GM12878 (cell line): Measurements from ENCODE around the gene NEK1. TPM values are rescaled to one million over a fixed set of nuclear protein-coding genes. Genes with fewer than 3 reads are reported as not detected.

Experiments
- ATAC-seq: fragments of 200-7000 bp; cut with Tn5 transposase; 3 replicates; pipeline ENCODE4 v1.9.1; 2020; ENCODE audit warnings: mild to moderate bottlenecking, moderate library complexity
- BruUV-seq: library from RNA; stranded (reverse); fragments of 400-500 nt; replicated peaks from 2 replicates; lab custom pipeline; 2021; lab: Mats Ljungman, UMichigan
- CTCF ChIA-PET: fragments of 300-600 bp; sonication (Branson Sonifier 250); formaldehyde crosslinking; extraction: SDS; loops from one replicate; lab custom pipeline; 2021; ENCODE audit warnings: inconsistent platforms; lab: Yijun Ruan, JAX
- POLR2A ChIA-PET: fragments of 350-600 bp; formaldehyde crosslinking; extraction: SDS; loops from one replicate; lab custom pipeline; 2021; ENCODE audit warnings: inconsistent platforms; lab: Charles Lee
- RAD21 ChIA-PET: fragments of 300-600 bp; sonication (Branson Sonifier 250); formaldehyde crosslinking; loops from one replicate; lab custom pipeline; 2023; ENCODE audit warnings: antibody characterized with exemption; ENCODE audit not compliant: unreplicated experiment; lab: Charles Lee
- SMC1A ChIA-PET: fragments of 300-600 bp; sonication (Branson Sonifier 250); formaldehyde crosslinking; loops from one replicate; lab custom pipeline; 2023; ENCODE audit not compliant: unreplicated experiment, uncharacterized antibody; lab: Charles Lee
- DNase-seq: peaks from one replicate; pipeline ENCODE4 v3.0.0-alpha.2; 2011; ENCODE audit warnings: low read depth, low spot score
- FAIRE-seq: peaks from 3 replicates; lab custom pipeline; 2011; peaks lifted over from hg19 to GRCh38; lab: Jason Lieb, UNC
- H2AFZ ChIP-seq: 2 replicates; pipeline ENCODE4 v1.6.0; 2011; ENCODE audit warnings: low read depth, low read length, control low read depth; ENCODE audit not compliant: control insufficient read depth
- H3K27ac ChIP-seq: 2 replicates; pipeline ENCODE4 v1.5.1; 2011; ENCODE audit warnings: control low read depth; ENCODE audit not compliant: control insufficient read depth, insufficient read depth
- H3K27me3 ChIP-seq, 2 experiments: replicated peaks in 1 of 2; 2 replicates each; pipeline versions ENCODE4 v1.6.0 to v1.6.1; 2011; ENCODE audit warnings: low read length in 1 of 2; ENCODE audit not compliant: control insufficient read depth in 2 of 2, insufficient read depth in 2 of 2
- H3K36me3 ChIP-seq, 2 experiments: 2 replicates each; pipeline ENCODE4 v1.5.1; 2011; ENCODE audit warnings: low read length in 1 of 2; ENCODE audit not compliant: control insufficient read depth in 2 of 2, insufficient read depth in 2 of 2
- H3K4me1 ChIP-seq: 2 replicates; pipeline ENCODE4 v1.6.1; 2011; ENCODE audit warnings: mild to moderate bottlenecking, low read length, moderate library complexity, mixed read lengths; ENCODE audit not compliant: control insufficient read depth, insufficient read depth
- H3K4me2 ChIP-seq: 2 replicates; pipeline ENCODE4 v1.6.0; 2011; ENCODE audit warnings: control low read depth; ENCODE audit not compliant: control insufficient read depth, insufficient read depth
- H3K4me3 ChIP-seq: fragments of 200-600 bp; sonication (generic); 2 replicates; pipeline ENCODE4 v1.5.1; 2016
- H3K79me2 ChIP-seq: 2 replicates; pipeline ENCODE4 v1.6.0; 2011; ENCODE audit warnings: low read length; ENCODE audit not compliant: control insufficient read depth, insufficient read depth
- H3K9ac ChIP-seq: 2 replicates; pipeline ENCODE4 v1.8.0; 2011; ENCODE audit warnings: low read length, control low read depth, mixed read lengths; ENCODE audit not compliant: control insufficient read depth, insufficient read depth
- H3K9me3 ChIP-seq: replicated peaks from 3 replicates; pipeline ENCODE4 v1.5.1; 2011; ENCODE audit warnings: mild to moderate bottlenecking, low read length; ENCODE audit not compliant: control insufficient read depth, insufficient read depth
- H4K20me1 ChIP-seq: 2 replicates; pipeline ENCODE4 v1.6.0; 2011; ENCODE audit not compliant: control insufficient read depth, insufficient read depth
- BHLHE40 ChIP-seq, 2 experiments: fragments of 450-650 bp in 1 of 2; IDR thresholded peaks; 2 replicates each; pipeline ENCODE4 v1.6.1; 2011 to 2017; ENCODE audit warnings: low read depth in 2 of 2, borderline replicate concordance in 1 of 2, improper control_type of control experiment in 1 of 2, low read length in 1 of 2, mild to moderate bottlenecking in 1 of 2
- CHD1 ChIP-seq: IDR thresholded peaks from 2 replicates; pipeline ENCODE4 v1.6.1; 2012; ENCODE audit warnings: low read depth, low read length, improper control_type of control experiment
- CHD4 ChIP-seq: fragments of 200-600 bp; sonication (generic); IDR thresholded peaks from 2 replicates; pipeline ENCODE4 v1.6.1; 2016; ENCODE audit warnings: mild to moderate bottlenecking
- EGR1 ChIP-seq, 2 experiments: IDR thresholded peaks; 1 replicate in 1 of 2; 2 replicates in 1 of 2; pipeline ENCODE4 v1.6.1; 2011 to 2012; ENCODE audit warnings: low read depth in 2 of 2, low read length in 2 of 2, borderline replicate concordance in 1 of 2, mild to moderate bottlenecking in 1 of 2, moderate library complexity in 1 of 2
- HDAC2 ChIP-seq: fragments of 200-600 bp; sonication (generic); IDR thresholded peaks from 2 replicates; pipeline ENCODE4 v1.6.1; 2017
- IKZF2 ChIP-seq, 2 experiments: fragments of 450-650 bp; IDR thresholded peaks; 2 replicates each; pipeline ENCODE4 v1.6.1; 2017; ENCODE audit warnings: mild to moderate bottlenecking in 2 of 2, moderate library complexity in 2 of 2
- NFIC ChIP-seq: IDR thresholded peaks from 2 replicates; pipeline ENCODE4 v1.6.1; 2012; ENCODE audit warnings: low read depth, mild to moderate bottlenecking, inconsistent platforms, low read length, moderate library complexity
- NR2C1 ChIP-seq: fragments of 450-650 bp; IDR thresholded peaks from 2 replicates; pipeline ENCODE4 v1.6.1; 2017; ENCODE audit warnings: antibody characterized with exemption, mild to moderate bottlenecking, moderate library complexity
- POLR2AphosphoS5 ChIP-seq: IDR thresholded peaks from 2 replicates; pipeline ENCODE4 v1.6.1; 2011; ENCODE audit warnings: mild to moderate bottlenecking, low read length, inconsistent platforms
- SIN3A ChIP-seq: IDR thresholded peaks from 2 replicates; pipeline ENCODE4 v1.6.1; 2012; ENCODE audit warnings: low read depth, low read length, improper control_type of control experiment
- SMARCA5 ChIP-seq: fragments of 450-650 bp; IDR thresholded peaks from 2 replicates; pipeline ENCODE4 v1.6.1; 2017; ENCODE audit warnings: mild to moderate bottlenecking
- WGBS: methylation state at CpG from one replicate; pipeline ENCODE4 v1.1.6; 2016; ENCODE audit warnings: low lambda C conversion rate; ENCODE audit not compliant: insufficient replicate concordance, insufficient coverage; ENCODE audit errors: missing lambda C conversion rate; 5-methylcytosine and 5-hydroxymethylcytosine counted together
- in situ Hi-C: fragments of 300-500 bp; cut with MboI; formaldehyde crosslinking; loops from 9 replicates; pipeline ENCODE4 v1.14.3; 2018; ENCODE audit warnings: mixed read lengths
- intact Hi-C: fragments of 100-400 bp; cut with micrococcal nuclease; formaldehyde crosslinking; loops from one replicate; pipeline ENCODE4 v1.14.2; 2022; ENCODE audit not compliant: unreplicated experiment
- polyA plus RNA-seq, 11 experiments: library from polyadenylated mRNA; depleted of rRNA in 4 of 11; unstranded in 6 of 11; stranded (reverse) in 5 of 11; fragments of >200 nt; fragmentation: Nextera tagmentation in 4 of 11; fragmentation: Illumina TruSeq in 1 of 11; extraction: Ambion mirVana in 4 of 11; extraction: Trizol in 1 of 11; gene quantifications; 1 replicate in 1 of 11; 2 replicates in 10 of 11; pipeline versions ENCODE4 v1.2.1 to v1.2.3, GENCODE V29; 2011 to 2016; ENCODE audit warnings: inconsistent platforms in 2 of 11, missing spikeins in 2 of 11, low read depth in 1 of 11
- total RNA-seq, 4 experiments: library from RNA; depleted of rRNA in 3 of 4; stranded (reverse); fragments of >200 nt in 3 of 4; fragmentation: Illumina TruSeq in 1 of 4; extraction: Trizol in 1 of 4; gene quantifications; 2 replicates each; pipeline versions ENCODE4 v1.2.1 to v1.2.3, GENCODE V29; 2013 to 2021
- TF ChIP-seq, protein P1 (sequence below): fragments of 450-650 bp; IDR thresholded peaks from 2 replicates; pipeline ENCODE4 v1.6.1; 2018; ENCODE audit warnings: borderline replicate concordance, mild to moderate bottlenecking; ENCODE audit not compliant: partially characterized antibody
- TF ChIP-seq, protein P2 (sequence below): fragments of 450-650 bp; IDR thresholded peaks from 2 replicates; pipeline ENCODE4 v1.6.1; 2017; ENCODE audit warnings: low read depth, mild to moderate bottlenecking, moderate library complexity
- TF ChIP-seq, protein P3 (sequence below): fragments of 450-650 bp; IDR thresholded peaks from 2 replicates; pipeline ENCODE4 v1.6.1; 2014; ENCODE audit warnings: mild to moderate bottlenecking
- TF ChIP-seq, protein P4 (sequence below): IDR thresholded peaks from 2 replicates; pipeline ENCODE4 v1.6.1; 2011; ENCODE audit warnings: low read depth, mild to moderate bottlenecking, low read length, moderate library complexity, borderline replicate concordance; ENCODE audit errors: extremely low read depth

NEK1 gene
- total and polyA plus RNA-seq, 10 of the 15 experiments (the other 5 are each of a cell fraction or from before 2014, with no cell fraction given) = 4.9 to 16.1 (median 7.5) TPM

DNA sequence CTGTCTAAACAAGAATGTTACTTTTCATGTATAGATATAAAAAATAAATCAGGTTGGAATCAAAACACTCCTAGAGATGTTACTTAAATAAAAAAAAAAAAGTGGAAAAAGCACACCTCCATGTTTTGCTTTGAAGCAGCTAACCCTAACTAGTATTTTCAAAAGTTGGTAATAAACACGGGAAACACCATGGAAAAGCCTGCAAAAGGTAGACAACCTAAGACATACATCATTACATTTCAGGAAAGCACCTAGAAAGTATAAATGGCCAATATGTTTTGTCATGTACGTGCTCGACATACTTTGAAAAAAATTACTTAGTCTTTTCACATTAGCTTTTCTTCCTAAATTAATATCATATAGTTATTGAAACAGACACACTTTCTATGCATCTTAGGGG lies 211.6 kb downstream of the NEK1 start:
- H3K79me2 ChIP-seq = no peaks in the 10 kb centered on the region
- H3K27ac ChIP-seq = no peak overlapping the region; the same call in 1 of the 2 replicates
- WGBS = 42% methylated on average over 3 of the region's 3 CpGs
- FAIRE-seq (peak; percentile 35), ATAC-seq (peak; percentile 73), DNase-seq (no peak)
- H3K4me2 ChIP-seq = peak overlapping the region; percentile 38
- H3K4me3 ChIP-seq = no peak overlapping the region
- no peaks in the 10 kb centered on the region; a peak in 1 of 4 replicates for H3K36me3 ChIP-seq
- intact Hi-C loops = loop anchor here (2.0 to 5.0 kb wide), 3 partner anchors 38 to 304 kb away; no protein-coding TSS in a partner anchor
- POLR2A ChIA-PET = interaction anchor here (0.8 to 1.5 kb wide), 5 partner anchors 10 to 391 kb away, joined by 3 to 7 read pairs (median 4); partner anchors contain the start of gene CBR4
- H2AFZ ChIP-seq = no peak overlapping the region
- H3K27me3 ChIP-seq = no peaks in the 10 kb centered on the region
- H3K9me3 ChIP-seq = peaks cover 1% of the 10 kb centered on the region; the same call in 2 of the 3 replicates
- H3K9ac ChIP-seq = no peak overlapping the region
- H4K20me1 ChIP-seq = no peaks in the 10 kb centered on the region
- CTCF ChIA-PET = interaction anchor here (0.6 to 1.6 kb wide), 8 partner anchors 10 to 296 kb away, joined by 3 to 5 read pairs (median 3); no protein-coding TSS in a partner anchor
- TF ChIP-seq CHD1 (no peak), SMARCA5 (0 out of 2 replicates have a peak, but pooled peaks have one; percentile 11), NR2C1 (no peak), HDAC2 (no peak), POLR2AphosphoS5 (no peak), CHD4 (no peak), BHLHE40 (IDR thresholded peaks at IDR 0.05; ENCODE audit: borderline replicate concordance in 1 of 2, low read depth in 2 of 2, low read length in 1 of 2) (no peak), SIN3A (no peak), EGR1 (IDR thresholded peaks at IDR 0.05; ENCODE audit: borderline replicate concordance in 1 of 2, low read depth in 2 of 2, low read length in 2 of 2) (no peak), NFIC (peak; percentile 51; the same call in 1 of the 2 replicates), IKZF2 (IDR thresholded peaks at IDR 0.05) (0 out of 4 replicates have a peak, but pooled peaks of 1 of the 2 experiments have one; percentile 1)
- TF ChIP-seq, protein P1, sequence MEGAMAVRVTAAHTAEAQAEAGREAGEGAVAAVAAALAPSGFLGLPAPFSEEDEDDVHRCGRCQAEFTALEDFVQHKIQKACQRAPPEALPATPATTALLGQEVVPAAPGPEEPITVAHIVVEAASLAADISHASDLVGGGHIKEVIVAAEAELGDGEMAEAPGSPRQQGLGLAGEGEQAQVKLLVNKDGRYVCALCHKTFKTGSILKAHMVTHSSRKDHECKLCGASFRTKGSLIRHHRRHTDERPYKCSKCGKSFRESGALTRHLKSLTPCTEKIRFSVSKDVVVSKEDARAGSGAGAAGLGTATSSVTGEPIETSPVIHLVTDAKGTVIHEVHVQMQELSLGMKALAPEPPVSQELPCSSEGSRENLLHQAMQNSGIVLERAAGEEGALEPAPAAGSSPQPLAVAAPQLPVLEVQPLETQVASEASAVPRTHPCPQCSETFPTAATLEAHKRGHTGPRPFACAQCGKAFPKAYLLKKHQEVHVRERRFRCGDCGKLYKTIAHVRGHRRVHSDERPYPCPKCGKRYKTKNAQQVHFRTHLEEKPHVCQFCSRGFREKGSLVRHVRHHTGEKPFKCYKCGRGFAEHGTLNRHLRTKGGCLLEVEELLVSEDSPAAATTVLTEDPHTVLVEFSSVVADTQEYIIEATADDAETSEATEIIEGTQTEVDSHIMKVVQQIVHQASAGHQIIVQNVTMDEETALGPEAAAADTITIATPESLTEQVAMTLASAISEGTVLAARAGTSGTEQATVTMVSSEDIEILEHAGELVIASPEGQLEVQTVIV = no peak
- TF ChIP-seq, protein P2, sequence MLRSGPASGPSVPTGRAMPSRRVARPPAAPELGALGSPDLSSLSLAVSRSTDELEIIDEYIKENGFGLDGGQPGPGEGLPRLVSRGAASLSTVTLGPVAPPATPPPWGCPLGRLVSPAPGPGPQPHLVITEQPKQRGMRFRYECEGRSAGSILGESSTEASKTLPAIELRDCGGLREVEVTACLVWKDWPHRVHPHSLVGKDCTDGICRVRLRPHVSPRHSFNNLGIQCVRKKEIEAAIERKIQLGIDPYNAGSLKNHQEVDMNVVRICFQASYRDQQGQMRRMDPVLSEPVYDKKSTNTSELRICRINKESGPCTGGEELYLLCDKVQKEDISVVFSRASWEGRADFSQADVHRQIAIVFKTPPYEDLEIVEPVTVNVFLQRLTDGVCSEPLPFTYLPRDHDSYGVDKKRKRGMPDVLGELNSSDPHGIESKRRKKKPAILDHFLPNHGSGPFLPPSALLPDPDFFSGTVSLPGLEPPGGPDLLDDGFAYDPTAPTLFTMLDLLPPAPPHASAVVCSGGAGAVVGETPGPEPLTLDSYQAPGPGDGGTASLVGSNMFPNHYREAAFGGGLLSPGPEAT = 0 out of 2 replicates have a peak, but pooled peaks have one; percentile 8
- TF ChIP-seq, protein P3, sequence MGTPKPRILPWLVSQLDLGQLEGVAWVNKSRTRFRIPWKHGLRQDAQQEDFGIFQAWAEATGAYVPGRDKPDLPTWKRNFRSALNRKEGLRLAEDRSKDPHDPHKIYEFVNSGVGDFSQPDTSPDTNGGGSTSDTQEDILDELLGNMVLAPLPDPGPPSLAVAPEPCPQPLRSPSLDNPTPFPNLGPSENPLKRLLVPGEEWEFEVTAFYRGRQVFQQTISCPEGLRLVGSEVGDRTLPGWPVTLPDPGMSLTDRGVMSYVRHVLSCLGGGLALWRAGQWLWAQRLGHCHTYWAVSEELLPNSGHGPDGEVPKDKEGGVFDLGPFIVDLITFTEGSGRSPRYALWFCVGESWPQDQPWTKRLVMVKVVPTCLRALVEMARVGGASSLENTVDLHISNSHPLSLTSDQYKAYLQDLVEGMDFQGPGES = no peak
- TF ChIP-seq, protein P4, sequence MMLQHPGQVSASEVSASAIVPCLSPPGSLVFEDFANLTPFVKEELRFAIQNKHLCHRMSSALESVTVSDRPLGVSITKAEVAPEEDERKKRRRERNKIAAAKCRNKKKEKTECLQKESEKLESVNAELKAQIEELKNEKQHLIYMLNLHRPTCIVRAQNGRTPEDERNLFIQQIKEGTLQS = no peak
- H3K4me1 ChIP-seq = peaks cover 13% of the 10 kb centered on the region
- RAD21 ChIA-PET = interaction anchor here (1.0 to 3.3 kb wide), 9 partner anchors 10 to 132 kb away, joined by 3 to 23 read pairs (median 7); no protein-coding TSS in a partner anchor
- SMC1A ChIA-PET = interaction anchor here (0.6 to 8.6 kb wide), 7 partner anchors 11 to 128 kb away, joined by 3 to 76 read pairs (median 3); no protein-coding TSS in a partner anchor
- no TSS peak for BruUV-seq
- in situ Hi-C loops = no loop called here
